Measurements from ENCODE around the gene CD3E.

The CD3E gene

DNA sequence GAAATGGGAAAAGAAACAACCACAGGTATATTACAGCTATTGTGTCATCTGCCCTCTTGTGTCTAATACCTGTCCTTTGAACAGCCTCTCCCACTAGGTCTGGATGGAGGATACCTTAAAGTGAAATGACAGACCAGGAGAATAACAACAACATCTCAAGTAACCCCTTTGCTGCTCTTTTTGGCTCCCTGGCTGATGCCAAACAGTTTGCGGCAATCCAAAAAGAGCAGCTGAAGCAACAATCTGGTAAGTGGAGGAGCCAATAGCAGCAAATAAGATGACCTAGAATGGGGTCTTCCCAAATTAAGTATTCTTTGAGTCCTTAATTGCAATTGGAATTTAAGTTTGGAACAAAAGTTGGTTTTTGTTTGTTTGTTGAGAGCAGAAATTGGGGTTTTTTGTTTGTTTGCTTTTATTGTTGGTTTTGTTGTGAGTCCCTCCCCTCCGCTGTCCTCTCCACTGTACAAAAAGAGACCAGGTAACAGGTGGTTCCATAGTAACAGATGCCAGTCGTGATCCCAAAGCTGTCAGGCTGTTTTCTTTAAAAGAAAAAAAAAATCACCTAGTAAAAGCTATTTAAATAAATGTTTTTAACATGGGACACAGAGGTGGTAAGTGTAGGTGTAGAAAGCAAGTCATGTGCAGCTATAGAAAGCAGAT lies 60.6 kb downstream of the CD3E start:
- no peak overlapping the region for H3K4me3 ChIP-seq (ENCODE audit: low read depth, low read length)
- no peak overlapping the region for H3K27ac ChIP-seq (ENCODE audit: extremely low read depth, low read depth, low read length)
- ChIA-PET POLR2A (no interaction called here), CTCF (interaction anchor here (1.8 to 2.6 kb wide), 3 partner anchors 12 to 167 kb away, joined by 7 to 11 read pairs (median 8); no protein-coding TSS in a partner anchor)
- H3K36me3 ChIP-seq (ENCODE audit: control insufficient read depth in 2 of 2, insufficient read depth in 1 of 2, low read length in 2 of 2), result peaks cover 6 to 62% of the 10 kb centered on the region in 2 experiments
- no peaks in the 10 kb centered on the region for H3K9me3 ChIP-seq (ENCODE audit: control insufficient read depth, insufficient read depth, low read depth, low read length)
- TF ChIP-seq ZNF660 (tag by site-specific recombination; IDR thresholded peaks at IDR 0.05) (no peak), ZBTB20 (tag by site-specific recombination; IDR thresholded peaks at IDR 0.05) (no peak), ZSCAN16 (tag by site-specific recombination; IDR thresholded peaks at IDR 0.05) (no peak), REPIN1 (tag by site-specific recombination; IDR thresholded peaks at IDR 0.05; ENCODE audit: low read depth) (no peak), ZFP37 (tag by site-specific recombination; IDR thresholded peaks at IDR 0.05) (no peak), ZNF670 (tag by site-specific recombination; IDR thresholded peaks at IDR 0.05; ENCODE audit: low read depth) (no peak), ZNF2 (tag by site-specific recombination; IDR thresholded peaks at IDR 0.05) (no peak), ZNF792 (tag by site-specific recombination; IDR thresholded peaks at IDR 0.05) (no peak), ZNF366 (tag by site-specific recombination; conservative IDR thresholded peaks at IDR 0.05) (no peak), KLF1 (tag by site-specific recombination; IDR thresholded peaks at IDR 0.05) (no peak)
- TF ChIP-seq, protein P1, sequence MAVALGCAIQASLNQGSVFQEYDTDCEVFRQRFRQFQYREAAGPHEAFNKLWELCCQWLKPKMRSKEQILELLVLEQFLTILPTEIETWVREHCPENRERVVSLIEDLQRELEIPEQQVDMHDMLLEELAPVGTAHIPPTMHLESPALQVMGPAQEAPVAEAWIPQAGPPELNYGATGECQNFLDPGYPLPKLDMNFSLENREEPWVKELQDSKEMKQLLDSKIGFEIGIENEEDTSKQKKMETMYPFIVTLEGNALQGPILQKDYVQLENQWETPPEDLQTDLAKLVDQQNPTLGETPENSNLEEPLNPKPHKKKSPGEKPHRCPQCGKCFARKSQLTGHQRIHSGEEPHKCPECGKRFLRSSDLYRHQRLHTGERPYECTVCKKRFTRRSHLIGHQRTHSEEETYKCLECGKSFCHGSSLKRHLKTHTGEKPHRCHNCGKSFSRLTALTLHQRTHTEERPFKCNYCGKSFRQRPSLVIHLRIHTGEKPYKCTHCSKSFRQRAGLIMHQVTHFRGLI (tag by site-specific recombination; IDR thresholded peaks at IDR 0.05), result no peak
- TF ChIP-seq, protein P2, sequence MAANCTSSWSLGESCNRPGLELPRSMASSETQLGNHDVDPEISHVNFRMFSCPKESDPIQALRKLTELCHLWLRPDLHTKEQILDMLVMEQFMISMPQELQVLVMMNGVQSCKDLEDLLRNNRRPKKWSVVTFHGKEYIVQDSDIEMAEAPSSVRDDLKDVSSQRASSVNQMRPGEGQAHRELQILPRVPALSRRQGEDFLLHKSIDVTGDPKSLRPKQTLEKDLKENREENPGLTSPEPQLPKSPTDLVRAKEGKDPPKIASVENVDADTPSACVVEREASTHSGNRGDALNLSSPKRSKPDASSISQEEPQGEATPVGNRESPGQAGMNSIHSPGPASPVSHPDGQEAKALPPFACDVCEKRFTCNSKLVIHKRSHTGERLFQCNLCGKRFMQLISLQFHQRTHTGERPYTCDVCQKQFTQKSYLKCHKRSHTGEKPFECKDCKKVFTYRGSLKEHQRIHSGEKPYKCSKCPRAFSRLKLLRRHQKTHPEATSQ (tag by site-specific recombination; IDR thresholded peaks at IDR 0.05), result no peak
- TF ChIP-seq, protein P3, sequence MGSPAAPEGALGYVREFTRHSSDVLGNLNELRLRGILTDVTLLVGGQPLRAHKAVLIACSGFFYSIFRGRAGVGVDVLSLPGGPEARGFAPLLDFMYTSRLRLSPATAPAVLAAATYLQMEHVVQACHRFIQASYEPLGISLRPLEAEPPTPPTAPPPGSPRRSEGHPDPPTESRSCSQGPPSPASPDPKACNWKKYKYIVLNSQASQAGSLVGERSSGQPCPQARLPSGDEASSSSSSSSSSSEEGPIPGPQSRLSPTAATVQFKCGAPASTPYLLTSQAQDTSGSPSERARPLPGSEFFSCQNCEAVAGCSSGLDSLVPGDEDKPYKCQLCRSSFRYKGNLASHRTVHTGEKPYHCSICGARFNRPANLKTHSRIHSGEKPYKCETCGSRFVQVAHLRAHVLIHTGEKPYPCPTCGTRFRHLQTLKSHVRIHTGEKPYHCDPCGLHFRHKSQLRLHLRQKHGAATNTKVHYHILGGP (tag by site-specific recombination; IDR thresholded peaks at IDR 0.05), result no peak
- TF ChIP-seq, protein P4, sequence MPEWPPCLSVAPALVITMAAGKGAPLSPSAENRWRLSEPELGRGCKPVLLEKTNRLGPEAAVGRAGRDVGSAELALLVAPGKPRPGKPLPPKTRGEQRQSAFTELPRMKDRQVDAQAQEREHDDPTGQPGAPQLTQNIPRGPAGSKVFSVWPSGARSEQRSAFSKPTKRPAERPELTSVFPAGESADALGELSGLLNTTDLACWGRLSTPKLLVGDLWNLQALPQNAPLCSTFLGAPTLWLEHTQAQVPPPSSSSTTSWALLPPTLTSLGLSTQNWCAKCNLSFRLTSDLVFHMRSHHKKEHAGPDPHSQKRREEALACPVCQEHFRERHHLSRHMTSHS (tag by site-specific recombination; IDR thresholded peaks at IDR 0.05), result no peak
- 0 out of 2 replicates have a peak, but pooled peaks cover 2% of the 10 kb centered on the region for H3K4me1 ChIP-seq (ENCODE audit: control insufficient read depth, insufficient read depth, low read length)

All from HEK293 (cell line).